Measurements from ENCODE around the gene DPYSL4. TPM values are rescaled to one million over a fixed set of nuclear protein-coding genes. Genes with fewer than 3 reads are reported as not detected.

Gene DPYSL4
- total and polyA plus RNA-seq, 12 donors, result 0.42 to 7.6 (median 3.2) TPM

- TF ChIP-seq CTCF (IDR thresholded peaks at IDR 0.05) (no peak), POLR2A (IDR thresholded peaks at IDR 0.05) (no peak)
- Histone ChIP-seq H3K9me3 (replicated peaks in 1 of 3) (no peaks in the 10 kb centered on the region), H3K4me3 (no peak overlapping the region), H3K27me3 (no peaks in the 10 kb centered on the region), H3K36me3 (replicated peaks in 1 of 2) (no peaks in the 10 kb centered on the region), H3K27ac (no peak overlapping the region), H3K4me1 (replicated peaks in 1 of 2) (no peaks in the 10 kb centered on the region)
- no peak for DNase-seq
- 82 to 86% (median 84%) methylated on average over 13 to 35 of the region's 35 CpGs for WGBS, 4 donors
- intact Hi-C loops (cut with DNase I), result no loop called here
These were observed 13.8 kb downstream of the DPYSL4 start for GRCh38 chr10:132200344-132201110.

GRCh38 chr10:132201111-132201969 is 14.6 kb downstream of the DPYSL4 start:
- TF ChIP-seq CTCF (IDR thresholded peaks at IDR 0.05) (no peak), POLR2A (IDR thresholded peaks at IDR 0.05) (no peak)
- H3K9me3 ChIP-seq (replicated peaks in 1 of 3), result no peaks in the 10 kb centered on the region
- no peak overlapping the region for H3K27ac ChIP-seq
- 84 to 92% (median 90%) methylated on average over 20 to 35 of the region's 35 CpGs for WGBS, 4 donors
- no peak for DNase-seq
- intact Hi-C loops (cut with DNase I), result no loop called here
- H3K27me3 ChIP-seq, result no peaks in the 10 kb centered on the region
- no peak overlapping the region for H3K4me3 ChIP-seq
- H3K4me1 ChIP-seq (replicated peaks in 1 of 2), result no peaks in the 10 kb centered on the region
- no peaks in the 10 kb centered on the region for H3K36me3 ChIP-seq (replicated peaks in 1 of 2)

GRCh38 chr10:132202070-132202970 is 15.6 kb downstream of the DPYSL4 start:
- Histone ChIP-seq H3K4me1 (replicated peaks in 1 of 2) (no peaks in the 10 kb centered on the region), H3K27ac (no peak overlapping the region), H3K36me3 (replicated peaks in 1 of 2) (no peaks in the 10 kb centered on the region), H3K27me3 (no peaks in the 10 kb centered on the region), H3K4me3 (no peak overlapping the region), H3K9me3 (replicated peaks in 1 of 3) (no peaks in the 10 kb centered on the region)
- WGBS, 4 donors, result 88 to 92% (median 90%) methylated on average over 32 to 48 of the region's 48 CpGs
- intact Hi-C loops (cut with DNase I), result no loop called here
- no peak for DNase-seq
- no peak for TF ChIP-seq CTCF (IDR thresholded peaks at IDR 0.05)
- TF ChIP-seq POLR2A (IDR thresholded peaks at IDR 0.05), result no peak

Measured in adrenal gland (tissue), 12 donors.